AG04450 (cell line): ENCODE measurements around the gene PLET1. TPM values are rescaled to one million over a fixed set of nuclear protein-coding genes. Genes with fewer than 3 reads are reported as not detected.

Experiments
- CTCF ChIA-PET: fragments of 300-600, 350-600 bp; formaldehyde crosslinking; extraction: SDS; loops from one replicate; lab custom pipeline; 2022; ENCODE audit warnings: antibody characterized with exemption, inconsistent platforms; lab: Charles Lee
- POLR2A ChIA-PET: fragments of 350-600 bp; formaldehyde crosslinking; extraction: SDS; loops from one replicate; lab custom pipeline; 2021; ENCODE audit warnings: antibody characterized with exemption, inconsistent platforms; lab: Yijun Ruan, JAX
- DNase-seq: peaks from one replicate; pipeline ENCODE4 v3.0.0-alpha.2; 2011; ENCODE audit warnings: low read depth, low spot score
- H3K27ac ChIP-seq: one replicate; pipeline ENCODE4 v1.5.1; 2012; ENCODE audit warnings: low read depth, low read length, control low read depth
- H3K27me3 ChIP-seq: one replicate; pipeline ENCODE4 v1.6.0; 2012; ENCODE audit warnings: low read length; ENCODE audit not compliant: control insufficient read depth, insufficient read depth
- H3K4me3 ChIP-seq: 2 replicates; pipeline ENCODE4 v1.5.1; 2011; ENCODE audit warnings: mild to moderate bottlenecking, low read depth, low read length, control low read depth
- H3K9me3 ChIP-seq: 2 replicates; pipeline ENCODE4 v1.5.1; 2012; ENCODE audit warnings: low read length; ENCODE audit not compliant: control insufficient read depth, insufficient read depth
- polyA plus RNA-seq: library from polyadenylated mRNA; depleted of rRNA; stranded (reverse); fragments of >200 nt; gene quantifications from 2 replicates; pipeline ENCODE4 v1.2.3, GENCODE V29; 2011
- TF ChIP-seq, protein P1 (sequence below): IDR thresholded peaks from 2 replicates; pipeline ENCODE4 v1.5.1; 2011; ENCODE audit warnings: low read depth, low read length, control low read depth, inconsistent platforms

Gene PLET1
- polyA plus RNA-seq, 1 experiment: not detected

DNA sequence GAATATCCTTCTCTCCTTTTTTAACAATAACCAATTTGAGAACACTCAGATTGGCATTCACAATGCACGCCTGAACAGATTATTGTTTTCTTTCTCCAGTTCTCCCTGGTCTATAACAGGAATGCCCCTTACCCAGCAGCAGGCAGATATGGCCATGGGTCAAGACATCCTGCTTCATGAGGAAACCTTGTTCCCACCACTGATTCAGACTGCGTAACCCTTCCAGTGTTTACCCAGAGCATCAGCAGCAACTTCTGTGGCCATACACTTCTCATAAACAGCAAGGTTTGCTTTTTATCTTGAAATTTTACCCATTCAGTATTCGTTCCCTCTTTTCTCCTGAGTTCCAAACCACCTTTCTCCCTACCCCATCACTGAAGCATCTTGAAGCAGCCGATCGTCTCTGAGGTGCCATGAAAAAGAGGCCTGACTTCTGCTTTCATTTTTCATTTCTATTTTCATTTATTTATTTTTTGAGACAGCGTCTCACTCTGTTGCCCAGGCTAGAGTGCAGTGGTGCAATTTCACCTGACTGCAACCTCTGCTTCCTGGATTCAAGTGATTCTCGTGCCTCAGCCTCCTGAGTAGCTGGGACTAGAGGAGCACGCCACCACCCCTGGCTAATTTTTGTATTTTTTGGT lies 24.8 kb downstream of the PLET1 start:
- TF ChIP-seq, protein P1, sequence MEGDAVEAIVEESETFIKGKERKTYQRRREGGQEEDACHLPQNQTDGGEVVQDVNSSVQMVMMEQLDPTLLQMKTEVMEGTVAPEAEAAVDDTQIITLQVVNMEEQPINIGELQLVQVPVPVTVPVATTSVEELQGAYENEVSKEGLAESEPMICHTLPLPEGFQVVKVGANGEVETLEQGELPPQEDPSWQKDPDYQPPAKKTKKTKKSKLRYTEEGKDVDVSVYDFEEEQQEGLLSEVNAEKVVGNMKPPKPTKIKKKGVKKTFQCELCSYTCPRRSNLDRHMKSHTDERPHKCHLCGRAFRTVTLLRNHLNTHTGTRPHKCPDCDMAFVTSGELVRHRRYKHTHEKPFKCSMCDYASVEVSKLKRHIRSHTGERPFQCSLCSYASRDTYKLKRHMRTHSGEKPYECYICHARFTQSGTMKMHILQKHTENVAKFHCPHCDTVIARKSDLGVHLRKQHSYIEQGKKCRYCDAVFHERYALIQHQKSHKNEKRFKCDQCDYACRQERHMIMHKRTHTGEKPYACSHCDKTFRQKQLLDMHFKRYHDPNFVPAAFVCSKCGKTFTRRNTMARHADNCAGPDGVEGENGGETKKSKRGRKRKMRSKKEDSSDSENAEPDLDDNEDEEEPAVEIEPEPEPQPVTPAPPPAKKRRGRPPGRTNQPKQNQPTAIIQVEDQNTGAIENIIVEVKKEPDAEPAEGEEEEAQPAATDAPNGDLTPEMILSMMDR: no peak
- Histone ChIP-seq H3K9me3 (no peaks in the 10 kb centered on the region), H3K27ac (no peak overlapping the region), H3K27me3 (no peaks in the 10 kb centered on the region), H3K4me3 (no peak overlapping the region)
- POLR2A ChIA-PET: no interaction called here
- CTCF ChIA-PET: no interaction called here
- DNase-seq: no peak

DNA sequence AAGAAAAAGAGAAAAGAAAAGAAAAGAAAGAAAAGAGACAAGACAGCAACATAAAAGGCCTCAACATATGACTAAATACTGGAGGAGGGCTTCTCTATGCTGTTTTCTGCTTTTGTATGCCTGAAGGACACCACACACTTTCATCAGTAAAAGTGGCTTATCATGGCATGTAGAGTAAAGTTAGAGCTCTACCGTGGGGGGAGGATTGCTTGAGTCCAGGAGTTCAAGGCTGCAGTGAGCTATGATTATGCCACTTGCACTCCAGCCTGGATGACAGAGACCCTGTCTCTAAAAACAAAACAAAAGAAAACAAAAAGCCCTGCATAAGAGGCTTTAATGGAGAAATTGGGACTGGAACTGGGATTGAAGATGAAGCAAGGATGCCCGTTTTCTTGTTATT lies 28.7 kb downstream of the PLET1 start:
- CTCF ChIA-PET: interaction anchor here (1.4 to 5.2 kb wide), 2 partner anchors 9 to 48 kb away, joined by 4 to 54 read pairs; no protein-coding TSS in a partner anchor
- TF ChIP-seq, protein P1: no peak
- POLR2A ChIA-PET: no interaction called here

DNA sequence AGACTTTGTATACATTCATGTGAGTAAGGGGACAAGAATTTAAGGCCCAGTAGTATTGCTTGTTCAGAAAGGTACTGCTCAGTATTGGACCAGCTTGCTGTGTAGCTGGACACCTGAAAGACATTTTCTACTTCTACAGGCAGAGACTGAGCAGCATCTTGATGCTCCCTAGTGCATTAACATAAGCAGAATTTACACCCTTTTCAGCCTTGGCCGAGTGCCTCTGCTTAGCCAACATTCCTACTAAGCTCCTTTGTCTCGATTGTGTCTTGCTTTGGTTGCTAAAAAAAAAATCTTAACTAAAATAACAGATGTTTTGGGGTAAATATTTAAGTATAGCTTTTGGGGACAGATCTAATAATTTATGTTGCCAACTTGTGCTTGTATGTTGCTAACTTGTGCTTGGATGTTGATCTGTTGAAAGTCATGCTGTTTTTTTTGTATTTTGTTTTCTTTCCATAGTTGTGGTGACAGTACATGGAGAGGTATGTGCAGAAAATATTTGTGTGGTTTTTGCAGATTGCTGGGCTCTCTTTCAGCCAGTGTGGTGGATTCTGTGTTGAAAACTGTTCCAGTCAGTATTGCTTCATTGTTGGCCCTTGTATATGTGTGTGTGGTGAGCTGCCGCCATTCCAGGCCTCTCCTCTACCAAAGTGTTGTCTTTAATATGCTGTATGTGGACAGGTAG lies 30.8 kb downstream of the PLET1 start:
- DNase-seq: peak; percentile 65
- CTCF ChIA-PET: interaction anchor here (2.3 to 5.2 kb wide), 3 partner anchors 10 to 117 kb away, joined by 8 to 54 read pairs (median 9); no protein-coding TSS in a partner anchor
- Histone ChIP-seq H3K9me3 (no peaks in the 10 kb centered on the region), H3K4me3 (no peak overlapping the region), H3K27ac (peak overlapping the region; percentile 40), H3K27me3 (no peaks in the 10 kb centered on the region)
- POLR2A ChIA-PET: interaction anchor here (0.6 to 1.6 kb wide), 3 partner anchors 11 to 135 kb away, joined by 3 to 10 read pairs (median 7); no protein-coding TSS in a partner anchor
- TF ChIP-seq, protein P1: no peak

More for the DNA sequence above, 28.7 kb downstream of the PLET1 start:
- H3K9me3 ChIP-seq: no peaks in the 10 kb centered on the region
- no peak overlapping the region for H3K4me3 ChIP-seq
- no peak overlapping the region for H3K27ac ChIP-seq
- DNase-seq: no peak
- no peaks in the 10 kb centered on the region for H3K27me3 ChIP-seq

DNA sequence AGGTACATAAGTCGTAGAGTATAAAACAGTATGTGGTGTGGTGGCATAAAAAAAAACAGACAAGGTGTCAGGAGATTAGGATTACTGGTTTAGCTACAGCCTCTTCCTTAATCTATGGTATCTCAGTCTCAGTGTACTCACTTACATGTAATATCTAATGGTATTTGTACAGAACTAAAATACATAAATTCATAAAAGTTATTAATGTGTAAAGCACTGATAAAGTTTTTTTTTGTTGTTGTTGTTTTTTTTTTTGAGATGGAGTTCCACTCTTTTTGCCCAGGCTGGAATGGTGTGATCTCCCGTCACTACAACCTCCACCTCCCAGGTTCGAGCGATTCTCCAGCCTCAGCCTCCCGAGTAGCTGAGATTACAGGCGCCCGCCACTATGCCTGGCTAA lies 31.5 kb downstream of the PLET1 start:
- H3K4me3 ChIP-seq: no peak overlapping the region
- ChIA-PET CTCF (interaction anchor here (2.3 to 5.2 kb wide), 3 partner anchors 9 to 116 kb away, joined by 8 to 54 read pairs (median 9); no protein-coding TSS in a partner anchor), POLR2A (interaction anchor here (1.1 to 1.6 kb wide), 2 partner anchors 12 to 136 kb away, joined by 7 to 10 read pairs; no protein-coding TSS in a partner anchor)
- no peaks in the 10 kb centered on the region for H3K9me3 ChIP-seq
- TF ChIP-seq, protein P1: no peak
- H3K27ac ChIP-seq: peak overlapping the region; percentile 34
- no peak for DNase-seq
- no peaks in the 10 kb centered on the region for H3K27me3 ChIP-seq
